NCI-H2171 (cell line): Measurements from ENCODE around the gene RPL38.

Experiments used
- DNase-seq: peaks from one replicate; lab custom pipeline; 2025; lab: John Stamatoyannopoulos, UW

The RPL38 gene

DNA sequence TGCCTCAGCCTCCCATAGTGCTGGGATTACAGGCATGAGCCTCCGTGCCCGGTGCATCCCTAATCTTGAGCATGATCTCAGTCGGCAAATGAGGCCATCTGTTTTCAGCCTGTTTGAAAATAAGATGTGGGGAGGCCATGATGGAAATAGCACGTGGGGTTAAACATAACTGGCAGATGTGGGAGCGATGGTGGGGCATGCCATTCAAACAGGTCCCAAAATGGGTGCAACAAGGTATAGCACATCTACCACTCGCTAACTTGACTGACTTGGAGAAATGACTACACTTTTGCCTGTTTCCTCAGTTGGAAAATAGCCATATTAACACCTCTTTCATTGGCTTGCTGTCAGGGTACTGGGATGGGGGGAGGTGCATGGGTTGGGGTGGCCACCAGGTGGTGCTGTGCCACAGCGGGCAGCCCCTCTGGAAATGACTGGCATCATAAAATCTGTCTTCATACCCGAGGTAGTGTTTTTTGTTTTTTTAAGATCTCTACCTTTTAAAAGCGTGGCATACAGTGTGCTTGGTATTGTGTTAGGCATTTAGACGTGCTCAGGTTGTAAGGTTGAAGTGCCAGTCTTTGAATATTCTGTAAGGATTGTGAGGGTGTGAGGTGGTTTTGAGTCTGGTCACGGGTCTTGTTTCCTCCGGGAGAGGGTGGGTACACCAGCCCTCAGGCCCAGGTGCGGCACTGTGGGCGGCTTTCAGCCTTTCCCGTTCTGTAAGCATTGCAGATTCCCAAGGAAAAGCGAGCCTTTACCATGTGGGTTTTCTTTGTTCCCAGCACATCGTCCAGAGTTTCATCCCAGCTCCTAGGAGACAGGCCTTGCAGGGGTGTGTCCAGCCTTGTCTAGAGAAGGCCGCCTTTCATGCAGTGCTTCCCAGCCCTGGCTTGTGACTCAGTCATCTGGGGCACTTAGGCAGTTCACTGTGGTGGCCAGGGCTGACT, 7.0 kb downstream of the RPL38 start:
- peak; percentile 81 for DNase-seq

DNA sequence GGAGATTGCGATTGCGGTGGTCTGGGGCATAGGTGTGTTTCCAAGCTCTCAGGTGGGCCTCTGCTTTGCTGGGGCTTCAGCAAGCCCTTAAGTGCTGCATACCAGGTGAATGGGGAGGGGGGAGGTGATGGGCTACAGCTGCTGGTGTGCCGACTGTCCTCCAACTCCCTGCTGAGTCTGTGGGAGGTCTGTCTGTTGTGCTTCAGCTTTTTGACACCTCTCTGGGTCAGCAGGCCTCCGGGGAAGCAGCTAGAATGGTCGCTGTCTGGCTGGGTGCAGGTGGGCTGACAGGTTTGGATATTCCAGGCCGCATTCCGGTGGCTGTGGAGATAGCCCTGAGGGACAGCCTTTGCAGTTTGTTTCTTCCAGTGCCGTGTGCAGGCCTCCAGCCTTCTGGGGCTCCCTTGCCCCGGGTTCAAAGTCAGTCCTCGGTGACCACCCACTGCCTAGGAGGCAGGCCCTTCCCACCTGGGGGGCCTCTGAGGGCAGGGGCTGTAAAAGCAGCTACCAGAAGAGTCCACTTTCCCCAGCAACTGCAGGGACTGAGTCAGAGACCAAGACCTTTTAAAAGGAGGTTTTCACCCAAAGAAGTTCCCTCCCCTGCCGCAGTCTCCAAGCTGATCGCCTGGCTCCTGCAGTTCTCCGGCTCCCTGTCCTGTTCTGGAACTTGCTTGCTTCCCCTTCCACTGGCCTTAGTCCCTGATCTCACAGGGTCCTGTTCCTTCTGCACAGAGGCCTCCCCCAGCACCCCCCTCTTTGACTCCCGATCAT, 7.8 kb downstream of the RPL38 start:
- DNase-seq = no peak

DNA sequence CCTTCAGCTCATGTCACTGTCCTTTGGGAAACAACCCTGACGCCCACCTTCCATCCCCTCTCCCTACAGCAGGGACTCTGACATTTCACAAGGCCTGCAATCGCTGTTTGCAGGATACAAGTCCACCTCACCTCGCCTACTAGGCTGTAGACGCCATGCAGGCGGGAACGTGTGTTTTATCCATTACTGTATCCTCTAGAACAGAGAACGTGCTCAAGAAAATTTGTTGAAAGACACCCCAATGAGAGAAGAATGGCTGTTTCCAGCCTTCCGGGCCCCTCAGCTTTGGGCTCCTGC, 8.4 kb downstream of the RPL38 start:
- no peak for DNase-seq

DNA sequence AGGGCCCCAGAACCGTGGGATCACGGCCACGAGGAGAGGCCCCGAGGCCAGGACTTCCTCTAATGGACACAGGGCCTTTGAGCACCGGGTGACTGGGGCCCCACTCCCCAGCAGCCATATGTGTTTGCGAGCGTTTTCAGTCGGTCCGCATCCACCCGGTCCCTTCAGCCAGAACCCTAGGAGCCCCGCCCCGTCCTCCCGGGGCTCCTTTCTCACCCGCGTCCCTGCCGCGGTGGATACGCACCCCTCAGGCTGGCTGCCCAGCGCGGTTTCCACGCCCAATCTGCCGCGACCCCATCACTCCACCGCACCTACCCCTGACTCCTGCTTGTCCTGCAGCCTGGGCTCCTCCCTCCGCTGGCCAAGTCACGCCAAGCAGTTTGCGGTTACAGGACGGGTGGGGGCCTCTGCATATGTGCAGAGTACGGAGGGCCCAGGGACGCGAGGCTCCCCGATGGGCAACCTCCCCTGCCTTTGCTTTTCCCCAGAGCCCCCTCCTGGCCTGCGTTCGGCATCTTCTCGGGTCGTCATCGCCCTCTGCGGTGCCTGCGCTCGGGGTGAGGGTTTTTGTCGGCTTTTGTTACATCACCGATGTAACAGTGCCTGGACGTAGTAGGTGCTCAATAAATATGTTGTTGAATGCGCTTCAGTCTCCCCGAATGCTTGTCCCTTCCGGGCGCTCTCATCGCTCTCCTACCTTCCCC, 8.9 kb downstream of the RPL38 start:
- no peak for DNase-seq

DNA sequence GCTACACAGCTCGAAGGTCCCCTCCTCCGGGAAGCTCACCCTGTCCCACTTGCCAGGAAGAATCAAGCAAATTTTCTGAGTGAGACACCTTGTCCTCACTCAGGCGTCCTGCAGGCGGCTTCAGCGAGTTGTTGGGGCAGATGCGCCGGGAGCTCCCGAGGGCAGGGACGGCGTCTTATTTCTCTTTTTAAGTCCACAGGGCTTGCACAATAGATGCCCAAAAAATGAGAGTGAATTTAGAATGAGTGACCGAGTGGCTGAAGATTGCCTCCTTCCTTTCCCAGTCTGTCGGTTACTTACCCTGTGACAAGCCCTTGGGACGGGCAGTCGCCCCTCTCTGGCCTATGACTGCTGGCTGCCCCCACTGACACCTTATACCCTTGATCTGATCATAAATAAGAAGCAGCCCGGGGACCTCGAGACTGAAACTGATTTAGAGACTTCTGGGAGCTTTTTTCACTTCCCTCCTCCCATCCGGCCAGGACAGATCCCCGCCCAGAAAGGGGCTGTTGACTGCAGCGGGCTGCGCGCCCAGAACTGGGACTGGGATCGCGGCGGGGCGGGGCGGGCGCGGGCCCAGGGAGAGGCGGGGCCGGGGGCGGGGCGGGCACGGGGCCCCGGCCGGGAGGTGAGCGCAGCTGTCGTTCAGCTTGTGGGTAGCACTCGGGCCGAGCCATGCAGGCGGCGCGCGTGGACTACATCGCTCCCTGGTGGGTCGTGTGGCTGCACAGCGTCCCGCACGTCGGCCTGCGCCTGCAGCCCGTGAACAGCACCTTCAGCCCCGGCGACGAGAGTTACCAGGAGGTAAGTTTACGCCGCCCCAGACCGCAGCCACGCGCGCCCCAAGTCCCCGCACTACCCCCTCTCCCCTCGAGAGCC, 9.7 kb downstream of the RPL38 start, which contains the start of gene TTYH2:
Gene TTYH2 (plus strand): TSS at position 659 of the 879 bp plus-strand sequence. CDS start 17 bp downstream, at position 676.
- peak; percentile 88 for DNase-seq

DNA sequence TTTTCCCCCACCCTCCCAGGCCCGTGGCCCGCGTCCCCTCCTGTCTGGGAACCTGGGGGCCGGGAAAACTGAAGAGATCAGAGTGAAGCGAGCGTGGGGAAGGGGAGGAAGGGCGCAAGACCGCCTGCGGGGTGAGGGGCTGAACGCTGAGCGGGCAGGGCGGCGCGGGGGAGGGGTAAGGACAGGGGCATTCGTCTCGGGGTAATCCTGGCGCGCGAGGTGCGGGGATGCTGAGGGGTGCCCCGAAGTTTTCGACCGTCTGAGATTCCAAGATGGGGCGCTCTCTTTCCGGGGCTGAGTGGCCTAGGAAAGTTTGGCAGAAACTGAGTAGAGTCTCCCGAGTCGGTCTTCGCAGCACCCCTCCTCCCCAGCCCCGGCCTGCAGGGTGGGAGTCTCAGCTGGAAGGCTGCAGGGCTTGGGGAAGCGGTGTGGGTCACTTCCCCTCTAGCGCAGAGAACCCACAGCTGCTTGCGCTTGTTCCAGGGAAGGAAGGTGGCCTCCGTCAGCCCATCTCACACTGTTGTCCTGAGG, 10.4 kb downstream of the RPL38 start:
- no peak for DNase-seq

DNA sequence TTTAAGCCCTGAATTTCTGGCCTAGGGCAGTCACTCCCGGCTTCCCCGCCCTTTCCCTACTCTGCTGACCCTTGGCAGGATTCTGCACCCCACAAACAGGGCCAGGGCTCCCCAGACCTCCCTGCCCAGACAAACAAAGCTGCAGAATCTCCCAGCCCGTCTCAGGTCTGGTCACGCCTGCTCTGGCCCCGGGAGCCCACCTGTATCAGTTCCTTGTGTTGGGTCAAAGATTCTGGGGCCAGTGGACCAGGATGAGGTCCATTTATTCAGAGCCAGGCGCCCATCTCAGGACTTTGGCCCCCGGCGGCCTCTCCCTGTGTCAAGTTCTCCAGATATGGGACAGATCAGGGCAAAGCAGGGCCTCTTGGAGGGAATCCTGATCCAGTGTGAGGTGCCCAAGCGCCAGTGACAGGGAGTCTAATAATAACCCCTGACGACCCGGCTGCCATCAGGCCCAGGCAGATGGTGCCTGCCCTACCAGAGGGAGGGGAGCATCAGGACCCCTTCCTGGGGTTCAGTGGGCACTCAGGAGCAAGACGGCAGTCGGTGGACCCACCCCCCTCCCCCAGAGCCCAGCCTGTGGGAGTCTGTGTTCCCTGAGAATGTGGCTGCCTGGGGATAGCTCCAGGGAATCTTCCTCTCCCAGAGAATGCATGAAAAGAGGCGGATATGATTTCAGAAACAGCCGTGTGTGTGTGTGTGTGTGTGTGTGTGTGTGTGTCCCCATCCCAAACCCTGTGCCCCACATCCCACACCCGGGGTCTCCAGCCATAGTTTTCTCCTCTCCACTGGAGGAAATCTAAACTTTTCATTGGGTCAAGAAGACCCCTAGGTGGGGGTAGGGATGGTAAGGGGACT, 11.2 kb downstream of the RPL38 start:
- DNase-seq = no peak

DNA sequence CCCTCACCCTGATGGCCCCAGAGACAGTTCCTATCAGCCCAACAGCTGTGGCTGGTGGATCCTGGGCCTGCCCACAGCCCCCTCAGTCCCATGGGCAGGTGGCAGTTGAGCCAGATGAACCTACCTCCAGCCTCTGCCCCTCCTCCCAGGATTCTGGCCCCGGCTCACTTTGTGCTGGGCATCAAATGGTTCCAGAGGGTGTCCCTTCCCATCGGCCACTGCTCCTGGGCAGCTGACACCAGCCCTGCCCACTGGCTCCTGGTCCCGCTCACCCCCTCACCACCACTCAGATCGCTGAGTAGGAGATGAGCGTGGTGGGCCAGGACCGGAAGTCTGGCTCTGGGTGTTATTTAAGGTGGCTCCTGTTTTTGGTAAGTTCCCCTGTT, 11.9 kb downstream of the RPL38 start:
- DNase-seq = no peak

DNA sequence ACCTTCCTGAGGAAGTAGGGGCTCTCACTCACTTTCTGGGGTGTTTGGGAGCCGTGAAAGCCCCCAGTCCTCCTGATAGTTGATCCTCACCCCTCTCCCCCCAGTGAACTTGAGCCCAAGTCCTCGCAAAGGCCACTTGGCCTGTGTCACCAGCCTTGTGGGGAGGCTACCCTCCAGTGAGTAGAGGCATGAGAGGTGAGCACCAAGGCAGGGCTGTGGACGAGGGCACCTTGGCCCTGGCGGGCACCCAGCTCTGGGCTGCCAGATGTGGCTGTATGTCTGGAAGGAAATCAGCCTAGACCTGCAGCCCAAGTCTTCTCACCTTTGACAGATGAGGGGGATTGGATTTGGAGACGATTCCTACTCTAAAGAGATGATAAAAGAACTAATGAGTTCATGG, 13.0 kb downstream of the RPL38 start:
- DNase-seq = no peak

DNA sequence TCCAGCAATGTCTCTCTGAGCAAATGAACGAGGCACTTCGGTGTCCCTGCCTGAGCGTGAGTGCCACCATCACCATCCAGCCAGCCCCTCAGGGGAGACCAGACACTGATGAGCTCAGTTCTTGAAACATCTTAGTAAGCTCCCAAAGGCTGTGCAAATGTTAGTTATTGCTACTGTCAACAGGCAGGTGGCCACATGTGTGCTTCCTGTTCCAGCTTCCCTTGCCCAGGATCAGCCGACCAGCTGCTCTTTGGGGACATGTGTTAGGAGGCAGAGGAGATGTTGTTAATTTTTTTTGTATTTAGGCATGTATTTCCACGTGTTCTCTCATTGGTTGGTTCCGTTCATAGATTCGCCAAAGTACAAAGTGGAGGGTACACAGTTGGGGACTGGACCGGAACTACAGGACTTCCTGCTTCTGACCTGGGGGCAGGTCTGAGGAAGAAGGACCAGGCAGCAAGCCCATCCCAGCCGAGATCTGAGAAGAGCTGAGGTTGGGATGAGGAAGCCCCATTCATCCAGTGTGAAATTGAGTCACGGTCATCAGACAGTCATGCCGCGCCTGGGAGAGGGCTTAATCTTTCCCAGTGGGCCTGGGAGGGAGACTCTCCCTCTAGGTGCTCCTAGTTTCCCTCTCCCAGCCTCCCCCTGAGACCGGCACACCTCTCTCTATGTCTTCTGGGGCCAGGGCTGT, 13.7 kb downstream of the RPL38 start:
- no peak for DNase-seq

DNA sequence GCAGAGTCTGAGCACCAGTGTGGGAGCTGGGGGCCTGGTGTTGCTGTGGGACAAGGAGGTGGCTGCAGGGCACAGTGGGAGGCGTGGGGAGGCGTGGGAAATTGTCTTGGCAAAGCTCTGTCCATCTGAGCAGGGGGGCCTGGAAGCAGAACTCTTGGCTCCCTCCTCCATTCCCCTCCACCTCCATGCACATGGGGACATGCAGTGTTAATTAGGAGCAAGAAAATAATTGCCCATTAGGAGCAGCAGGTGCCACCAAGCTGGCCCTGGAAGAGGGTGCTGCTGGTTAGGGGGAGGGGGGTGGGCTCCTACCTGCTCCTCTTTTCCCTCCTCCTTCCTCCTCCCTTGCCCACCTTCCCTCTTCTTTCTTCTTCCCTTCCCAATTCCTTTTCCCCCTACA, 14.4 kb downstream of the RPL38 start:
- no peak for DNase-seq

DNA sequence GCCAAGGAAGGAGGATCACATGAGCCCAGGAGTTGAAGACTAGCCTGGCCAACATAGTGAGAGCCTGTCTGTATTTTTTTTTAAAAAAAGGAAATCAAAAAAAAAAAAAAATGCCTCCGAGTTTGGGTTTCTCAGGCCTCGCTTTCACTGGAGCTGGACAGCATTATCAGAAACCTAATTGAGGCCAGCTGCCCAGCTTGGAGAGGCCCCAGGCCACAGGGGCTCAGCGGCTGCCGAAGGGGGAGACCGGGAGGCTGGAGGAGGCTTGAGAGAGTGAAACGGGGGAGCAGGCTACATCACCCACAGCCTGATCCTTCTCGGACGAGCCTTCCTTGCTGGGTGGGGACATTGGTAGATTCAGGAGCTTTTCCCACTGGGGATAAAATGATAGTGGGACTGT, 15.0 kb downstream of the RPL38 start:
- no peak for DNase-seq

DNA sequence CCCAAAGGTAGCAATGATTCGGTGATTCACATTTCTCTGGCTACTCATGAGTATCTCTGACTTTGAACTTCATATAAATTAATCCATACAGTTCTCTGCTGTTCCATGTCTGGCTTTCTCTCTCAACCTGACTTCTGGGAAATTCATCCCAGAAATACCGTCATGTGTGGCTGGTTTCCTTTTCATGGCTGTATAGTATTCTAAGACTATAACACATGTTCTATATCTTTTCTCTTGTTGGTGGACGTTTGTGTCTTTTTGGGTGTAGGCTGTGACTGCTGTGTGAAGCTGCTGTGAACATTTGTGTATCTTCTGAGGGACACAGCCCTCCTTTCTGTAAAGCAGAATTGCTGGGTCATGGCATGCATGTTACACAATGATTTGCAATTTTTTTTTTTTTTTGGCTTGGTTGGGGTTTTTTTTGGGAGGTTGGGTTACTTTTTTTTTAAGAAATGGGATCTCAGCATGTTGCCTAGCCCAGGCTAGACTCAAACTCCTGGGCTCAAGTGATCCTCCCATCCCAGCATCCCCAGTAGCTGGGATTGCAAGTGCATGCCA, 16.2 kb downstream of the RPL38 start:
- no peak for DNase-seq

DNA sequence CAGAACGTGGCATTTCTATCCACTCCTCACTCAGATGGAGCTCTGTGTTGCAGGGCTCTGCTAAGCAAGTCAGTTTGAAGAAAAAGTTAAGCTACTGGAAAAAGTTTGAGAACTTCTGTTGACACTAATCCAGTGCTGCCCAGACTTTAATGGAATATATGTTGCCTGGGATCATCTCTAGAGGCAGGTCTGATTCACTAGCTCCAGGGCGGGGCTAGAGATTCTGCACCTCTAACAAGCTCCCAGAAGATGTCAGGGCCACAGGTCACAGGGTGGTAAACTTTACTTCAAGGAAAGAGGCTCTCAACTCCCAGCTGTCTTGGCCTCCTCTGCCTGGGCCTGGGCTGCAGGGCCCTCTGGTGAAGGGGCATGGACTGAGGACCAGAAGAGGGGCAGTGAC, 16.7 kb downstream of the RPL38 start:
- no peak for DNase-seq

DNA sequence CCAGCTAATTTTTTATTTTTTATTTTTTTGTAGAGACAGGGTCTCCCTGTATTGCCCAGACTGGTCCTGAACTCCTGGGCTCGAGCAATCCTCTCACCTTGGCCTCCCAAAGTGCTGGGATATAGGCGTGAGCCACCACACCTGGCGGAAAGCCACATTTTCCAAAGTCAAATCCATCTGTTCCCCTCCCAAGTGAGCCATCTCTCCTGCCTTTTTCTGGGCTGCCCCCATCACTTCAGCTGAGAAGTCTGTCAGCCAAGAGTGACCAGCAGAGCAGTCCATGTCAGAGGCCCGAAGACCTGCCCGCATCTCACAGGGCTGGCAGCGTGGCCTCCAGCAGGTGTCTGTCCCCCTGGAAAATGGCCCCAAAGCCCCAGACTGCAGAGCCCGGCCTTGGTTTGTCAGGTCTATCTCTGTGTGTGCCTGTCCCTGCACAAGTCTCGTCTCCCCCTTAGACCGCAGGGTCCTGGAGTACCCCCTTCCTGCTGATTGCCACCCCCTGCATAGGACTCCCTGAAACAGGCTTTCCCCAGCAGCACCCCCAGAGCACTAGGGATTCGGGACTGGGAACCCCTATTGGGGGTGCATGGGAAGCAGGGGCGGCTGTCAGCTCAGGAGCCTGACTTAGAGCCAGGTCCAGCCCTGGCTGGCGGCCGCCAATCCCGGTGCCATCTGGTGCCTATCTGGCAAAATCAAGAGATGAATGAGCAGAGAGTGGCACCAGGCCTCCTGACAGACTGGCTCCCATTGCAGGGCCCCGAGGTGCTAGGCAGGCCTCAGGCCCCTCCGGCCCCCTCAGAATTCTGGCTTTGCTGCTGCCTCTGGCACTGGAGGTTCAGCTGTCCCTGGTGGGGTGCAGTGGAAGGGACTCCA, 17.7 kb downstream of the RPL38 start:
- DNase-seq = no peak

DNA sequence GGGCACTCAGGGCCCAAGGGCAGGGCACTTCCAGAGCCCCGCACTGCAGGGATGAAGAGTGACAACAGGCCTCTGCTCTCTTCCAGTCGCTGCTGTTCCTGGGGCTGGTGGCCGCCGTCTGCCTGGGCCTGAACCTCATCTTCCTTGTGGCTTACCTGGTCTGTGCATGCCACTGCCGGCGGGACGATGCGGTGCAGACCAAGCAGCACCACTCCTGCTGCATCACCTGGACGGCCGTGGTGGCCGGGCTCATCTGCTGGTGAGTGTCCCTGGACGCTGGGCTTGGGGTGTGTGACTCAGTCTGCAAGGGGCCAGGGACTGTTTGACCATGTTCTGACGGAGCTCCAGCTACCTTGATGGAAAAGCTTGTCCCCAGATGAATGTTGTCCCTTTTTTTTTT, 18.9 kb downstream of the RPL38 start:
- DNase-seq = no peak

DNA sequence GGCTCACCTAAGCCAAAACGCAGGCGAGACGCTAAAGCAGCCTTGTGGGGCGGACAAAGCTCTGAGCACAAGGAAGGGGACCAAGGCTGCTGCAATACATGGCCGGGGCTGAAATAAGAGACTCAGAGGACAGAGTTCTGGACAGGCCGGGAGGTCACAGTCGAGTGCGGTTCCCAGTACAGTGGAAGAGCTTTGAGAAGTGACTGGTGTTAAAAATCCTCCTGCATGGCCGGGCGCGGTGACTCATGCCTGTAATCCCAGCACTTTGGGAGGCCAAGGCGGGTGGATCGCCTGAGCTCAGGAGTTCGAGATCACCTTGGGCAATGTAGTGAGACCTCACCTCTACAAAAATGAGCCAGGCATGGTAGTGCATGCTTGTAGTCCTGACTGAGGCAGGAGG, 20.4 kb downstream of the RPL38 start:
- DNase-seq = no peak

DNA sequence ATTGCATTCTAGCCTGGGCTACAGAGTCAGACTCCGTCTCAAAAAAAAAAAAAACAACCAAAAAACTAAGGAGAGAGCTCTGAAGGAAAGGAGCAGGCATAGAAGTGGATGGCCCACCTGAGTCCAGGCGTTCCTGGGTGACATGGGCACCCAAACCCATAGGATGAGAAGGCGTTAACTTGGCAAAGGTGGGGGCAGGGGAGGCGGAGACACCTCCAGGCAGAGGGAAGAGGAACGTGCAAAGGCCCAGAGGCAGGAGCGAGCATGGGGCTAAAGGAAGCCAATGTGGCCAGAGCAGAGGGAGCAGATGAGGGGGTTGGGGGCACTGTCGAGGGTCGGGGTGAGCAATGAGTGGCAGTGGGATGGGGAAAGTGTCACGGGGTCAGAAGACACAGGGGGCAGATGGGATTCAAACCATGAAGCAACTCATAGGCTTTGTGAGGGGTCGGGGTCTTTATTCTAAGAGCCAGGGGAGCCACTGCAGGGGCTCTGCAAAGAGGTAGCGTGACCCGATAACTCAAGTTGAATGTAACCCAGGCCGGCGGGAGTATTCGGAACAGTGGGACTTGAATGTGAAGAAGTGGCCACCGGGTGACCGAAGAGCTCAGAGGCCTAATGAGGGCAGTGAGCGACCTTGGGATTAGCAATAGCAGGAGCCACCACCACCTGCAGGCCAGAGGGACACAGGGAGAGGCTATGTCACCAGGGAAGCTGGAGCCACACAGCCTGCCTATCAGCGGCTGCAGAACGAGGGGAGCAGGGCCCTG, 21.7 kb downstream of the RPL38 start:
- DNase-seq = no peak
